Measurements from ENCODE around the gene FIBCD1.

GRCh38 chr9:130895481-130896232 is 43.4 kb downstream of the FIBCD1 start:
- TF ChIP-seq POLR2A (IDR thresholded peaks at IDR 0.05; ENCODE audit: control extremely low read depth in 1 of 2, low read depth in 2 of 2, low read length in 2 of 2) (no peak), CTCF (IDR thresholded peaks at IDR 0.05; ENCODE audit: control extremely low read depth in 1 of 3, insufficient read depth in 1 of 3, low read depth in 1 of 3, low read length in 3 of 3) (no peak), RFX5 (IDR thresholded peaks at IDR 0.05; ENCODE audit: borderline replicate concordance, low read depth, low read length) (no peak), HDAC2 (IDR thresholded peaks at IDR 0.05; ENCODE audit: borderline replicate concordance in 1 of 2, low read depth in 2 of 2, low read length in 2 of 2) (no peak), USF2 (IDR thresholded peaks at IDR 0.05; ENCODE audit: low read length) (no peak)
